ENCODE results near the gene GRIK5.

- no peak for TF ChIP-seq CTCF (conservative IDR thresholded peaks at IDR 0.05)
- no peak for TF ChIP-seq EZH2 (IDR thresholded peaks at IDR 0.05; ENCODE audit: low read depth)
Measured at GRCh38 chr19:41990028-41990427, 80.0 kb downstream of the GRIK5 start.

Data from PC-9 (cell line).